IMR-90 (cell line): Measurements from ENCODE around the gene BAG1. TPM values are rescaled to one million over a fixed set of nuclear protein-coding genes. Genes with fewer than 3 reads are reported as not detected.
A peak's percentile ranks its signal among the peaks of the same experiment; 100 is the strongest.

Experiments
- ATAC-seq: fragments of 200-7000 bp; cut with Tn5 transposase; 2 replicates; pipeline ENCODE4 v1.9.1; 2020; ENCODE audit warnings: low read depth, mild to moderate bottlenecking, moderate library complexity
- BruUV-seq: library from RNA; stranded (reverse); fragments of 400-500 nt; replicated peaks from 2 replicates; lab custom pipeline; 2021; lab: Mats Ljungman, UMichigan
- CTCF ChIA-PET: fragments of 300-600 bp; formaldehyde crosslinking; extraction: SDS; loops from one replicate; lab custom pipeline; 2021; ENCODE audit warnings: antibody characterized with exemption; lab: Yijun Ruan, JAX
- POLR2A ChIA-PET: fragments of 300-600 bp; sonication (Branson Sonifier 250); formaldehyde crosslinking; loops from one replicate; lab custom pipeline; 2022; ENCODE audit warnings: antibody characterized with exemption; ENCODE audit not compliant: unreplicated experiment; lab: Charles Lee
- DNase-seq: peaks from one replicate; pipeline ENCODE4 v3.0.0; 2013
- H2AFZ ChIP-seq: replicated peaks from 2 replicates; pipeline ENCODE3; 2013; ENCODE audit warnings: low read length, mild to moderate bottlenecking; ENCODE audit not compliant: poor library complexity
- H2AK5ac ChIP-seq: 2 replicates; pipeline ENCODE4 v1.6.1; 2013; ENCODE audit warnings: low read depth, low read length, inconsistent platforms
- H2AK9ac ChIP-seq: replicated peaks from 2 replicates; pipeline ENCODE3; 2013; ENCODE audit warnings: mild to moderate bottlenecking, low read depth, low read length, moderate library complexity; ENCODE audit not compliant: poor library complexity
- H2BK120ac ChIP-seq: 2 replicates; pipeline ENCODE4 v1.6.1; 2013; ENCODE audit warnings: low read depth, low read length, inconsistent platforms
- H2BK15ac ChIP-seq: 3 replicates; pipeline ENCODE4 v1.6.1; 2013; ENCODE audit warnings: low read depth, low read length, inconsistent platforms
- H2BK20ac ChIP-seq: 2 replicates; pipeline ENCODE4 v1.6.1; 2013; ENCODE audit warnings: low read depth, mild to moderate bottlenecking, inconsistent platforms, low read length, moderate library complexity
- H2BK5ac ChIP-seq: 2 replicates; pipeline ENCODE4 v1.6.1; 2013; ENCODE audit warnings: mild to moderate bottlenecking, low read depth, low read length, inconsistent platforms; ENCODE audit not compliant: poor library complexity, severe bottlenecking
- H3K14ac ChIP-seq: replicated peaks from 2 replicates; pipeline ENCODE4 v1.6.1; 2013; ENCODE audit warnings: low read depth, low read length, inconsistent platforms
- H3K18ac ChIP-seq: 2 replicates; pipeline ENCODE4 v1.6.1; 2013; ENCODE audit warnings: low read depth, low read length, control low read depth
- H3K23ac ChIP-seq: 2 replicates; pipeline ENCODE4 v1.6.1; 2013; ENCODE audit warnings: low read depth, low read length, inconsistent platforms
- H3K27ac ChIP-seq: 2 replicates; pipeline ENCODE4 v1.5.1; 2013; ENCODE audit warnings: mild to moderate bottlenecking, control low read depth, low read length; ENCODE audit not compliant: insufficient read depth
- H3K27me3 ChIP-seq: 2 replicates; pipeline ENCODE4 v1.6.1; 2013; ENCODE audit warnings: low read length; ENCODE audit not compliant: control insufficient read depth, insufficient read depth
- H3K36me3 ChIP-seq: 2 replicates; pipeline ENCODE4 v1.6.1; 2013; ENCODE audit warnings: low read length, mixed read lengths; ENCODE audit not compliant: control insufficient read depth, insufficient read depth
- H3K4ac ChIP-seq: 2 replicates; pipeline ENCODE4 v1.6.1; 2013; ENCODE audit warnings: low read depth, low read length, inconsistent platforms
- H3K4me1 ChIP-seq: 2 replicates; pipeline ENCODE4 v1.6.1; 2013; ENCODE audit warnings: low read length, mixed read lengths; ENCODE audit not compliant: control insufficient read depth, insufficient read depth
- H3K4me2 ChIP-seq: 2 replicates; pipeline ENCODE4 v1.6.1; 2013; ENCODE audit warnings: low read depth, mild to moderate bottlenecking, control low read depth, low read length, moderate library complexity
- H3K4me3 ChIP-seq: 2 replicates; pipeline ENCODE4 v1.5.1; 2013; ENCODE audit warnings: low read depth, mild to moderate bottlenecking, control low read depth, low read length, moderate library complexity; ENCODE audit not compliant: insufficient read depth
- H3K56ac ChIP-seq: 2 replicates; pipeline ENCODE4 v1.6.1; 2013; ENCODE audit warnings: low read length, inconsistent platforms; ENCODE audit not compliant: insufficient read depth; ENCODE audit errors: extremely low read depth
- H3K79me1 ChIP-seq, 2 experiments: 2 replicates each; pipeline ENCODE4 v1.6.1; 2013; ENCODE audit warnings: low read length in 2 of 2, inconsistent platforms in 1 of 2, low read depth in 1 of 2
- H3K9ac ChIP-seq: 2 replicates; pipeline ENCODE4 v1.6.1; 2013; ENCODE audit warnings: low read depth, low read length, control low read depth
- H3K9me1 ChIP-seq: 2 replicates; pipeline ENCODE4 v1.6.1; 2013; ENCODE audit warnings: low read length, inconsistent platforms; ENCODE audit not compliant: insufficient read depth
- H3K9me3 ChIP-seq: 2 replicates; pipeline ENCODE4 v1.6.1; 2013; ENCODE audit warnings: low read length; ENCODE audit not compliant: control insufficient read depth, insufficient read depth
- H4K20me1 ChIP-seq: 2 replicates; pipeline ENCODE4 v1.6.1; 2013; ENCODE audit warnings: low read length, inconsistent platforms; ENCODE audit not compliant: insufficient read depth
- H4K5ac ChIP-seq: 2 replicates; pipeline ENCODE4 v1.6.1; 2013; ENCODE audit warnings: mild to moderate bottlenecking, low read depth, low read length, control low read depth
- H4K8ac ChIP-seq, 2 experiments: 2 replicates each; pipeline ENCODE4 v1.6.1; 2013; ENCODE audit warnings: low read depth in 2 of 2, low read length in 2 of 2, control low read depth in 1 of 2, inconsistent platforms in 1 of 2
- H4K91ac ChIP-seq: 2 replicates; pipeline ENCODE4 v1.6.1; 2013; ENCODE audit warnings: low read depth, low read length, inconsistent platforms; ENCODE audit not compliant: insufficient read depth
- CEBPB ChIP-seq: IDR thresholded peaks from 2 replicates; pipeline ENCODE4 v1.6.1; 2012; ENCODE audit warnings: low read depth, low read length, improper control_type of control experiment
- CTCF ChIP-seq: conservative IDR thresholded peaks from 2 replicates; pipeline ENCODE4 v1.5.1; 2012; ENCODE audit warnings: mild to moderate bottlenecking, low read depth, low read length, improper control_type of control experiment
- FOS ChIP-seq: fragments of 150-350 bp; IDR thresholded peaks from 2 replicates; pipeline ENCODE4 v1.6.1; 2016; ENCODE audit warnings: low read depth, low read length
- MAZ ChIP-seq: IDR thresholded peaks from 2 replicates; pipeline ENCODE4 v1.6.1; 2012; ENCODE audit warnings: low read depth, mild to moderate bottlenecking, low read length, improper control_type of control experiment, moderate library complexity, borderline replicate concordance
- POLR2A ChIP-seq: IDR thresholded peaks from 2 replicates; pipeline ENCODE4 v1.6.1; 2012; ENCODE audit warnings: mild to moderate bottlenecking, low read depth, low read length
- SMC3 ChIP-seq: fragments of 150-350 bp; IDR thresholded peaks from 2 replicates; pipeline ENCODE4 v1.6.1; 2016; ENCODE audit warnings: low read depth, mild to moderate bottlenecking, antibody characterized with exemption, low read length, moderate library complexity
- USF2 ChIP-seq: fragments of 150-350 bp; IDR thresholded peaks from 2 replicates; pipeline ENCODE4 v1.6.1; 2017; ENCODE audit warnings: mild to moderate bottlenecking, antibody characterized with exemption, low read length, low read depth
- WGBS, 2 experiments: methylation state at CpG; one replicate each; pipeline versions ENCODE4 v1.1.5 to v1.1.7; 2013; ENCODE audit warnings: missing lambda C conversion rate in 2 of 2; ENCODE audit not compliant: insufficient read length in 1 of 2; ENCODE audit errors: extremely low coverage in 2 of 2; 5-methylcytosine and 5-hydroxymethylcytosine counted together
- dilution Hi-C: fragments of 300-500 bp; cut with HindIII; formaldehyde crosslinking; loops from one replicate; pipeline ENCODE4 v1.14.3; 2018; ENCODE audit warnings: low sequenced_read_pairs; ENCODE audit not compliant: unreplicated experiment
- in situ Hi-C: fragments of 300-500 bp; cut with MboI; formaldehyde crosslinking; loops from 3 replicates; pipeline ENCODE4 v1.14.3; 2019; ENCODE audit warnings: low sequenced_read_pairs, inconsistent platforms, mixed read lengths
- intact Hi-C: fragments of 100-400 bp; cut with micrococcal nuclease; formaldehyde crosslinking; loops from 2 replicates; pipeline ENCODE4 v1.10.0; 2022
- polyA plus RNA-seq, 3 experiments: library from polyadenylated mRNA; depleted of rRNA; stranded (reverse); fragments of >200 nt; gene quantifications; 2 replicates each; pipeline ENCODE4 v1.2.3, GENCODE V29; 2012; ENCODE audit warnings: low replicate concordance in 1 of 3
- total RNA-seq: library from RNA; depleted of rRNA; stranded (reverse); fragments of >200 nt; gene quantifications from 2 replicates; pipeline ENCODE4 v1.2.3, GENCODE V29; 2012

BAG1 gene
- total and polyA plus RNA-seq, 2 of the 4 experiments (the other 2 are of a cell fraction): 4.5 to 20.9 TPM

GRCh38 chr9:33234511-33235467 is 29.7 kb downstream of the BAG1 start:
- Histone ChIP-seq H4K8ac (peak overlapping the region; percentile 58 to 87), H3K27me3 (no peaks in the 10 kb centered on the region), H2AFZ (peak overlapping the region; percentile 86), H2BK15ac (peak overlapping the region; percentile 32), H3K36me3 (no peaks in the 10 kb centered on the region), H3K4me2 (peak overlapping the region; percentile 31; the same call in 1 of the 2 replicates), H3K9me1 (peaks cover 29% of the 10 kb centered on the region), H3K56ac (peak overlapping the region; percentile 34; the same call in 1 of the 2 replicates), H2BK5ac (peak overlapping the region; percentile 98), H4K5ac (peak overlapping the region; percentile 75), H2BK120ac (peak overlapping the region; percentile 89), H4K91ac (peak overlapping the region; percentile 89), H3K79me1 (peaks cover 0 to 3% of the 10 kb centered on the region in 2 experiments; a peak in 1 of 4 replicates), H3K9me3 (no peaks in the 10 kb centered on the region), H3K27ac (peak overlapping the region; percentile 55), H3K18ac (peak overlapping the region; percentile 81), H3K4ac (peak overlapping the region; percentile 87), H3K14ac (peak overlapping the region; percentile 66), H2AK5ac (peak overlapping the region; percentile 72), H2BK20ac (peak overlapping the region; percentile 86), H3K9ac (no peak overlapping the region), H3K4me3 (no peak overlapping the region), H3K23ac (peak overlapping the region; percentile 76; the same call in 1 of the 2 replicates), H3K4me1 (peaks cover 18% of the 10 kb centered on the region), H2AK9ac (peak overlapping the region; percentile 92), H4K20me1 (no peaks in the 10 kb centered on the region)
- ChIA-PET CTCF (interaction anchor here (0.6 to 1.3 kb wide), 3 partner anchors 9 to 55 kb away, joined by 3 to 7 read pairs (median 4); partner anchors contain the start of gene NFX1), POLR2A (interaction anchor here (0.6 kb wide), 1 partner anchor 29 kb away, joined by 3 read pairs; no protein-coding TSS in a partner anchor)
- DNase-seq (peak; percentile 85), ATAC-seq (peak; percentile 66)
- in situ Hi-C loops: no loop called here
- BruUV-seq: no TSS peak
- dilution Hi-C loops: no loop called here
- WGBS, 2 experiments: 100% methylated on average over 1 of the region's 9 CpGs; no CpG with 5 or more reads in 1 of the 2 experiments
- TF ChIP-seq CTCF (no peak), MAZ (no peak; the same call in 1 of the 2 replicates), POLR2A (peak; percentile 48; the same call in 1 of the 2 replicates), FOS (peak; percentile 66; the same call in 1 of the 2 replicates), USF2 (peak; percentile 23; the same call in 1 of the 2 replicates), CEBPB (peak; percentile 91), SMC3 (no peak)
- intact Hi-C loops: no loop called here
